SK-N-SH (cell line): Measurements from ENCODE around the gene ASIC3. TPM values are rescaled to one million over a fixed set of nuclear protein-coding genes. Genes with fewer than 3 reads are reported as not detected.

ENCODE experiments used
- CTCF ChIA-PET: fragments of 300-600, 350-600 bp; formaldehyde crosslinking; extraction: SDS; loops from one replicate; lab custom pipeline; 2021; lab: Yijun Ruan, JAX
- POLR2A ChIA-PET: fragments of 350-600 bp; sonication (Branson Sonifier 250); formaldehyde crosslinking; extraction: SDS; loops from one replicate; lab custom pipeline; 2020; ENCODE audit warnings: antibody characterized with exemption, inconsistent platforms; lab: Yijun Ruan, JAX
- DNase-seq: peaks from one replicate; pipeline ENCODE4 v3.0.0; 2012
- H2AFZ ChIP-seq: fragments of 200-600 bp; sonication (generic); 2 replicates; pipeline ENCODE4 v1.8.1; 2016; ENCODE audit warnings: antibody characterized with exemption, mild to moderate bottlenecking, low read depth
- H3F3A ChIP-seq: fragments of 200-600 bp; sonication (generic); replicated peaks from 2 replicates; pipeline ENCODE3; 2016; ENCODE audit warnings: antibody characterized with exemption, mild to moderate bottlenecking; ENCODE audit not compliant: insufficient read depth
- H3K27ac ChIP-seq, 2 experiments: fragments of 200-500 bp in 1 of 2; fragments of 200-600 bp in 1 of 2; sonication (Bioruptor generic) in 1 of 2; sonication (generic), shearing (Covaris generic) in 1 of 2; 2 replicates each; pipeline versions ENCODE4 v1.5.1 to v1.6.1; 2014 to 2016; ENCODE audit warnings: low read depth in 2 of 2, inconsistent platforms in 1 of 2, low read length in 1 of 2, mild to moderate bottlenecking in 1 of 2, mixed read lengths in 1 of 2
- H3K27me3 ChIP-seq: fragments of 200-600 bp; sonication (generic), shearing (Covaris generic); 2 replicates; pipeline ENCODE4 v1.6.1; 2016; ENCODE audit warnings: mixed run types; ENCODE audit not compliant: insufficient read depth
- H3K36me3 ChIP-seq, 2 experiments: fragments of 200-500 bp in 1 of 2; fragments of 200-600 bp in 1 of 2; sonication (Bioruptor generic) in 1 of 2; sonication (generic) in 1 of 2; replicated peaks in 1 of 2; 2 replicates each; pipeline versions ENCODE3 to v1.5.1; 2014 to 2016; ENCODE audit warnings: low read length in 1 of 2, mild to moderate bottlenecking in 1 of 2; ENCODE audit not compliant: insufficient read depth in 2 of 2, control insufficient read depth in 1 of 2
- H3K4me1 ChIP-seq, 2 experiments: fragments of 200-500 bp in 1 of 2; fragments of 200-600 bp in 1 of 2; sonication (Bioruptor generic) in 1 of 2; sonication (generic), shearing (Covaris generic) in 1 of 2; 2 replicates each; pipeline versions ENCODE4 v1.5.1 to v1.6.1; 2014 to 2016; ENCODE audit warnings: low read depth in 1 of 2, low read length in 1 of 2, mixed run types in 1 of 2; ENCODE audit not compliant: insufficient read depth in 2 of 2, control insufficient read depth in 1 of 2
- H3K4me2 ChIP-seq: fragments of 200-600 bp; sonication (generic), shearing (Covaris generic); 2 replicates; pipeline ENCODE4 v1.6.1; 2017; ENCODE audit warnings: mixed run types
- H3K4me3 ChIP-seq, 2 experiments: fragments of 200-500 bp in 1 of 2; fragments of 200-600 bp in 1 of 2; sonication (Bioruptor generic) in 1 of 2; sonication (generic), shearing (Covaris generic) in 1 of 2; 2 replicates each; pipeline versions ENCODE4 v1.5.1 to v1.8.1; 2014 to 2016; ENCODE audit warnings: low read depth in 2 of 2, inconsistent platforms in 1 of 2, low read length in 1 of 2, mild to moderate bottlenecking in 1 of 2, mixed read lengths in 1 of 2, moderate library complexity in 1 of 2
- H3K79me2 ChIP-seq: fragments of 200-600 bp; sonication (generic); 2 replicates; pipeline ENCODE4 v1.8.1; 2017; ENCODE audit warnings: mild to moderate bottlenecking; ENCODE audit not compliant: insufficient read depth
- H3K9ac ChIP-seq: fragments of 200-600 bp; sonication (generic); 2 replicates; pipeline ENCODE4 v1.6.1; 2017; ENCODE audit warnings: mixed run types
- H3K9me2 ChIP-seq: fragments of 200-600 bp; sonication (generic); 2 replicates; pipeline ENCODE4 v1.6.1; 2017; ENCODE audit warnings: mixed run types
- H3K9me3 ChIP-seq: fragments of 200-600 bp; sonication (generic); 2 replicates; pipeline ENCODE4 v1.6.1; 2017; ENCODE audit warnings: mixed run types, mild to moderate bottlenecking, moderate library complexity
- H4K20me1 ChIP-seq: fragments of 200-600 bp; sonication (generic); 2 replicates; pipeline ENCODE4 v1.6.1; 2017; ENCODE audit warnings: mild to moderate bottlenecking, mixed run types; ENCODE audit not compliant: insufficient read depth
- CHD2 ChIP-seq: fragments of 150-350 bp; IDR thresholded peaks from 2 replicates; pipeline ENCODE4 v1.6.1; 2018; ENCODE audit warnings: low read length; ENCODE audit not compliant: partially characterized antibody
- ELF1 ChIP-seq: IDR thresholded peaks from 2 replicates; pipeline ENCODE4 v1.4.0; 2012
- FOXJ3 ChIP-seq: sonication (generic); formaldehyde crosslinking; IDR thresholded peaks from 2 replicates; pipeline ENCODE4 v1.5.1; 2020; ENCODE audit warnings: mild to moderate bottlenecking, missing genetic modification reagents
- FOXM1 ChIP-seq: IDR thresholded peaks from 2 replicates; pipeline ENCODE4 v1.4.0; 2012; ENCODE audit warnings: low read depth, mild to moderate bottlenecking
- GATA2 ChIP-seq: sonication (generic); formaldehyde crosslinking; IDR thresholded peaks from 2 replicates; pipeline ENCODE4 v1.5.0; 2020; ENCODE audit warnings: mild to moderate bottlenecking, missing genetic modification reagents
- MAX ChIP-seq: IDR thresholded peaks from 2 replicates; pipeline ENCODE4 v1.4.0; 2012; ENCODE audit warnings: low read depth
- MEF2A ChIP-seq: IDR thresholded peaks from 2 replicates; pipeline ENCODE4 v1.4.0; 2012; ENCODE audit warnings: low read depth, borderline replicate concordance
- MXI1 ChIP-seq: IDR thresholded peaks from 2 replicates; pipeline ENCODE4 v1.6.1; 2012; ENCODE audit warnings: mild to moderate bottlenecking, low read depth, low read length, improper control_type of control experiment
- NFIC ChIP-seq: IDR thresholded peaks from 2 replicates; pipeline ENCODE4 v1.4.0; 2012; ENCODE audit warnings: borderline replicate concordance
- RAD21 ChIP-seq: IDR thresholded peaks from 2 replicates; pipeline ENCODE4 v1.6.1; 2012; ENCODE audit warnings: mild to moderate bottlenecking, low read length
- RCOR1 ChIP-seq: fragments of 150-350 bp; IDR thresholded peaks from 2 replicates; pipeline ENCODE4 v1.6.1; 2017; ENCODE audit warnings: antibody characterized with exemption, low read length
- RFX5 ChIP-seq: IDR thresholded peaks from 2 replicates; pipeline ENCODE4 v1.6.1; 2012; ENCODE audit warnings: mild to moderate bottlenecking, improper control_type of control experiment, low read length
- RXRA ChIP-seq: IDR thresholded peaks from 2 replicates; pipeline ENCODE4 v1.4.0; 2012; ENCODE audit warnings: low read depth, mild to moderate bottlenecking, borderline replicate concordance
- SIN3A ChIP-seq: IDR thresholded peaks from 2 replicates; pipeline ENCODE4 v1.6.1; 2012; ENCODE audit warnings: low read depth, mild to moderate bottlenecking, low read length, moderate library complexity, borderline replicate concordance
- TAF1 ChIP-seq: IDR thresholded peaks from 2 replicates; pipeline ENCODE4 v1.6.1; 2012; ENCODE audit warnings: low read depth, mild to moderate bottlenecking, low read length, moderate library complexity, borderline replicate concordance
- YY1 ChIP-seq: IDR thresholded peaks from 2 replicates; pipeline ENCODE4 v1.4.0; 2012; ENCODE audit warnings: low read depth, mild to moderate bottlenecking
- WGBS: methylation state at CpG from one replicate; pipeline ENCODE4 v1.1.6; 2017; ENCODE audit warnings: low lambda C conversion rate; 5-methylcytosine and 5-hydroxymethylcytosine counted together
- polyA plus RNA-seq, 3 experiments: library from polyadenylated mRNA; depleted of rRNA; stranded (reverse); fragments of >200 nt; gene quantifications; 2 replicates each; pipeline ENCODE4 v1.2.3, GENCODE V29; 2012
- TF ChIP-seq, protein P1 (sequence below): IDR thresholded peaks from 2 replicates; pipeline ENCODE4; 2012
- TF ChIP-seq, protein P2 (sequence below): fragments of 150-350 bp; IDR thresholded peaks from 2 replicates; pipeline ENCODE4 v1.6.1; 2016; ENCODE audit warnings: mild to moderate bottlenecking, low read depth, low read length

Gene ASIC3
- polyA plus RNA-seq, 1 of the 3 experiments (the other 2 are of a cell fraction): 4.5 TPM

DNA sequence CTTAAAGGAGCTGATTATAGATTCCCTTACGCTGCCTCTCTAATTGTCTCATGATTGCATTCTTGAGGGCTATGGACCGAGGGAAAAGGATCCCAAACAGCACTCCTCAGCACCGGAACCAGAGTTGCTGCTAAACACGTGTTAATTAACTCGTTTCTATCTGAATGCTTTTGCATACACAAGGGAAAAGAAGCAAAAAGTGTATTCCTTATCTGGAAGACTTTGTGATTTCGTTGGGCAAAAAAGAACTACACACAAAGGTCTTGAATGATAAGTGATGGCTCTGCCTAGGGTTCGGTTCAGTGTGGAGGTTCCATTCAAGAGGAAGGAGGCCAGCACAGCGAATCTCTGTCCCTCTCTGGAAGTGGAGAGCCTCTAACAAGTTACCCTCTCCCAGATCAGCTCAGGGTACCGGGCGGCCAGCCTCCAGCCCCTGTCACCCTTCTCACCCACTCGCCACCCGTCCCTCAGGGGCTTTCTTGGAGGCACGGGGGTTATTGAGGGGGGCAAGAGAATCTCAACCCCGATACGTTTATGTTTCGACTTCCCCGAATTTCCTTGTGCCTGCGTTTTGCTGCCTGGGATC, 10.5 kb downstream of the ASIC3 start:
- no peaks in the 10 kb centered on the region for H3K27me3 ChIP-seq
- ChIA-PET POLR2A (interaction anchor here (0.8 to 2.3 kb wide), 5 partner anchors 11 to 27 kb away, joined by 3 to 11 read pairs (median 3); partner anchors contain the start of genes AGAP3, ASIC3 and FASTK), CTCF (interaction anchor here (0.6 to 12.2 kb wide), 12 partner anchors 9 to 73 kb away, joined by 3 to 126 read pairs (median 4); partner anchors contain the start of genes ABCB8, ASIC3, FASTK and TMUB1)
- DNase-seq: no peak
- H3K9ac ChIP-seq: peak overlapping the region; percentile 84
- H3K9me2 ChIP-seq: no peaks in the 10 kb centered on the region
- no peak; the same call in 1 of the 2 replicates for TF ChIP-seq MAX
- TF ChIP-seq RCOR1: no peak
- no peak for TF ChIP-seq NFIC
- TF ChIP-seq ELF1: no peak
- no peak for TF ChIP-seq SIN3A
- no peak for TF ChIP-seq MXI1
- TF ChIP-seq RFX5: no peak
- no peak for TF ChIP-seq FOXJ3 (CRISPR knock-in tag)
- TF ChIP-seq, protein P1, sequence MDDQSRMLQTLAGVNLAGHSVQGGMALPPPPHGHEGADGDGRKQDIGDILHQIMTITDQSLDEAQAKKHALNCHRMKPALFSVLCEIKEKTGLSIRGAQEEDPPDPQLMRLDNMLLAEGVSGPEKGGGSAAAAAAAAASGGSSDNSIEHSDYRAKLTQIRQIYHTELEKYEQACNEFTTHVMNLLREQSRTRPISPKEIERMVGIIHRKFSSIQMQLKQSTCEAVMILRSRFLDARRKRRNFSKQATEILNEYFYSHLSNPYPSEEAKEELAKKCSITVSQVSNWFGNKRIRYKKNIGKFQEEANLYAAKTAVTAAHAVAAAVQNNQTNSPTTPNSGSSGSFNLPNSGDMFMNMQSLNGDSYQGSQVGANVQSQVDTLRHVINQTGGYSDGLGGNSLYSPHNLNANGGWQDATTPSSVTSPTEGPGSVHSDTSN: no peak
- no peak for TF ChIP-seq FOXM1
- no peak for TF ChIP-seq RAD21
- TF ChIP-seq GATA2 (CRISPR knock-in tag): no peak
- no peak for TF ChIP-seq TAF1
- TF ChIP-seq YY1: no peak
- TF ChIP-seq CHD2: no peak
- TF ChIP-seq, protein P2, sequence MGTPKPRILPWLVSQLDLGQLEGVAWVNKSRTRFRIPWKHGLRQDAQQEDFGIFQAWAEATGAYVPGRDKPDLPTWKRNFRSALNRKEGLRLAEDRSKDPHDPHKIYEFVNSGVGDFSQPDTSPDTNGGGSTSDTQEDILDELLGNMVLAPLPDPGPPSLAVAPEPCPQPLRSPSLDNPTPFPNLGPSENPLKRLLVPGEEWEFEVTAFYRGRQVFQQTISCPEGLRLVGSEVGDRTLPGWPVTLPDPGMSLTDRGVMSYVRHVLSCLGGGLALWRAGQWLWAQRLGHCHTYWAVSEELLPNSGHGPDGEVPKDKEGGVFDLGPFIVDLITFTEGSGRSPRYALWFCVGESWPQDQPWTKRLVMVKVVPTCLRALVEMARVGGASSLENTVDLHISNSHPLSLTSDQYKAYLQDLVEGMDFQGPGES: no peak
- no peak for TF ChIP-seq RXRA
- TF ChIP-seq MEF2A: no peak
- H3K27ac ChIP-seq: peak overlapping the region; percentile 95 to 99
- no peaks in the 10 kb centered on the region for H3F3A ChIP-seq
- peak overlapping the region; percentile 85 for H3K4me2 ChIP-seq
- peaks cover 32% of the 10 kb centered on the region for H4K20me1 ChIP-seq
- peaks cover 17 to 33% of the 10 kb centered on the region in 2 experiments for H3K36me3 ChIP-seq
- 20% methylated on average over 18 of the region's 18 CpGs for WGBS
- H3K79me2 ChIP-seq: peaks cover 62% of the 10 kb centered on the region
- peaks cover 28 to 50% of the 10 kb centered on the region in 2 experiments for H3K4me1 ChIP-seq
- H2AFZ ChIP-seq: 0 out of 2 replicates have a peak overlapping the region, but pooled peaks have one; percentile 76
- peak overlapping the region; percentile 66 to 99 for H3K4me3 ChIP-seq
- no peaks in the 10 kb centered on the region for H3K9me3 ChIP-seq
